Activated CD8-positive, alpha-beta T cell treated with anti-CD3 and anti-CD28 coated beads for 36 hours (primary cell): ENCODE data around the gene EIF1. TPM values are rescaled to one million over a fixed set of nuclear protein-coding genes. Genes with fewer than 3 reads are reported as not detected.

ENCODE experiments used
- ATAC-seq: fragments of 200-7000 bp; cut with Tn5 transposase; one replicate; pipeline ENCODE4 v1.10.0; 2021; ENCODE audit warnings: mild to moderate bottlenecking, moderate library complexity
- CTCF ChIA-PET: fragments of 350-600 bp; sonication (Branson Sonifier 250); formaldehyde crosslinking; loops from one replicate; lab custom pipeline; 2021; ENCODE audit warnings: antibody characterized with exemption; lab: Charles Lee
- POLR2A ChIA-PET: fragments of 350-600 bp; sonication (Branson Sonifier 250); formaldehyde crosslinking; loops from one replicate; lab custom pipeline; 2021; ENCODE audit warnings: antibody characterized with exemption; lab: Charles Lee
- DNase-seq: peaks from one replicate; pipeline ENCODE4 v3.0.0-alpha.2; 2020
- H3K27ac Mint-ChIP-seq: one replicate; pipeline ENCODE4 v1.8.0; 2021; ENCODE audit warnings: mild to moderate bottlenecking, mixed read lengths
- H3K27me3 Mint-ChIP-seq: one replicate; pipeline ENCODE4 v1.8.0; 2021; ENCODE audit warnings: mixed read lengths
- H3K36me3 Mint-ChIP-seq: one replicate; pipeline ENCODE4 v1.8.0; 2021; ENCODE audit warnings: low read depth, mixed read lengths
- H3K4me1 Mint-ChIP-seq: one replicate; pipeline ENCODE4 v1.8.0; 2021; ENCODE audit warnings: low read depth, mixed read lengths
- H3K4me3 Mint-ChIP-seq: one replicate; pipeline ENCODE4 v1.8.0; 2021; ENCODE audit warnings: mild to moderate bottlenecking, moderate library complexity, mixed read lengths
- H3K9me3 Mint-ChIP-seq: one replicate; pipeline ENCODE4 v1.8.0; 2021; ENCODE audit warnings: mixed read lengths
- intact Hi-C: fragments of 100-400 bp; cut with micrococcal nuclease; formaldehyde crosslinking; loops from one replicate; pipeline ENCODE4 v1.10.0; 2022
- total RNA-seq, 2 experiments: library from RNA; stranded (reverse); gene quantifications; one replicate each; pipeline ENCODE4 v1.2.3, GENCODE V29; 2021
- TF ChIP-seq, protein P1 (sequence below): fragments of 200-600 bp; IDR thresholded peaks from one replicate; pipeline ENCODE4 v1.8.0; 2022; ENCODE audit warnings: antibody characterized with exemption, mild to moderate bottlenecking

The EIF1 gene
- total RNA-seq, 2 experiments from 2014 or later = 924 to 930 TPM

DNA sequence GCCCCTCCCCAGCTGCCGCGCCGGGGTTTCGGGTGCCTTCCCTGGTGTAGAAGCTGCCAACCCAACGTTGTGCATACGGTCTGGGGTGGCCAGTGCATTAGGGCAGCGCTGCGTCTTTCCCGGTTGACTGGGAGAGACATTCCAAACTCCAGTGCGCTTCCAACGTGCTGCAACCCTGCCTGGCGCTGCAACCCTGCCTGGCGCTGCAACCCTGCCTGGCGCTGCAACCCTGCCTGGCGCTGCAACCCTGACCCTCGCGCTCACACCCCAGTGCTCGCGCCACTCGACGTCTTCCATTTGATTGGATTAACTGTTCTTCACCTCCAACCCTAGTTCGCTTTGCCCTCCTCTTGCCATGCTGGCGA lies 46.2 kb downstream of the EIF1 start:
- POLR2A ChIA-PET = interaction anchor here (1.4 kb wide), 1 partner anchor 77 kb away, joined by 4 read pairs; the partner anchor contains the start of genes FKBP10 and P3H4
- no peak overlapping the region for H3K4me3 Mint-ChIP-seq
- no peak overlapping the region for H3K27ac Mint-ChIP-seq
- intact Hi-C loops = no loop called here
- peaks cover 44% of the 10 kb centered on the region for H3K27me3 Mint-ChIP-seq
- ATAC-seq (no peak), DNase-seq (no peak)
- H3K4me1 Mint-ChIP-seq = peaks cover 10% of the 10 kb centered on the region
- H3K36me3 Mint-ChIP-seq = no peaks in the 10 kb centered on the region
- no peaks in the 10 kb centered on the region for H3K9me3 Mint-ChIP-seq
- CTCF ChIA-PET = interaction anchor here (4.1 to 4.7 kb wide), 2 partner anchors 66 to 76 kb away, joined by 23 to 48 read pairs; partner anchors contain the start of gene P3H4
- TF ChIP-seq, protein P1, sequence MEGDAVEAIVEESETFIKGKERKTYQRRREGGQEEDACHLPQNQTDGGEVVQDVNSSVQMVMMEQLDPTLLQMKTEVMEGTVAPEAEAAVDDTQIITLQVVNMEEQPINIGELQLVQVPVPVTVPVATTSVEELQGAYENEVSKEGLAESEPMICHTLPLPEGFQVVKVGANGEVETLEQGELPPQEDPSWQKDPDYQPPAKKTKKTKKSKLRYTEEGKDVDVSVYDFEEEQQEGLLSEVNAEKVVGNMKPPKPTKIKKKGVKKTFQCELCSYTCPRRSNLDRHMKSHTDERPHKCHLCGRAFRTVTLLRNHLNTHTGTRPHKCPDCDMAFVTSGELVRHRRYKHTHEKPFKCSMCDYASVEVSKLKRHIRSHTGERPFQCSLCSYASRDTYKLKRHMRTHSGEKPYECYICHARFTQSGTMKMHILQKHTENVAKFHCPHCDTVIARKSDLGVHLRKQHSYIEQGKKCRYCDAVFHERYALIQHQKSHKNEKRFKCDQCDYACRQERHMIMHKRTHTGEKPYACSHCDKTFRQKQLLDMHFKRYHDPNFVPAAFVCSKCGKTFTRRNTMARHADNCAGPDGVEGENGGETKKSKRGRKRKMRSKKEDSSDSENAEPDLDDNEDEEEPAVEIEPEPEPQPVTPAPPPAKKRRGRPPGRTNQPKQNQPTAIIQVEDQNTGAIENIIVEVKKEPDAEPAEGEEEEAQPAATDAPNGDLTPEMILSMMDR = no peak

DNA sequence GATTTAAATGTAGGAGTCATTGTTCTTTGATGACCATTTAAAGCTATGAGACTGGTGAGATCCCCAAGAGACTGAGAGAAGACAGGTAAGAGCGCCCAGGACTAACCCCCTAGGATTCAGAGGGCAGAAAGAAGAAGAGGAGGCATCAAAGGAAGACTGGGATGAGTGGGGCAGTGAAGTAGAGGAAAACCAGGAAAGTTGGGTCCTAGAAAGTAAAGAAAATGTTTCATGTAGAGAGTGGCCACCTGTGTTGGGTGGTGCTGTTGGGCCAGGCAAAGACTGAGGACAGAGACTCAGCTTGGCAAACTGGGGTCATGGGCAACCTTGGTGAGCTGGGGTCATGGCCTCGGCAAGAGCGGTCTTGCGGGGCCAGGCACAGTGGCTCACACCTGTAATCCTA lies 47.1 kb downstream of the EIF1 start:
- DNase-seq = no peak
- Mint-ChIP-seq H3K36me3 (no peaks in the 10 kb centered on the region), H3K4me1 (peaks cover 10% of the 10 kb centered on the region), H3K27ac (no peak overlapping the region), H3K4me3 (no peak overlapping the region), H3K9me3 (no peaks in the 10 kb centered on the region), H3K27me3 (peaks cover 44% of the 10 kb centered on the region)
- TF ChIP-seq, protein P1 = no peak
- intact Hi-C loops = no loop called here
- POLR2A ChIA-PET = interaction anchor here (1.0 to 1.4 kb wide), 2 partner anchors 27 to 76 kb away, joined by 3 to 4 read pairs; partner anchors contain the start of genes FKBP10 and P3H4
- ATAC-seq = no peak
- CTCF ChIA-PET = interaction anchor here (1.2 to 4.7 kb wide), 3 partner anchors 65 to 75 kb away, joined by 3 to 48 read pairs (median 23); partner anchors contain the start of gene P3H4

DNA sequence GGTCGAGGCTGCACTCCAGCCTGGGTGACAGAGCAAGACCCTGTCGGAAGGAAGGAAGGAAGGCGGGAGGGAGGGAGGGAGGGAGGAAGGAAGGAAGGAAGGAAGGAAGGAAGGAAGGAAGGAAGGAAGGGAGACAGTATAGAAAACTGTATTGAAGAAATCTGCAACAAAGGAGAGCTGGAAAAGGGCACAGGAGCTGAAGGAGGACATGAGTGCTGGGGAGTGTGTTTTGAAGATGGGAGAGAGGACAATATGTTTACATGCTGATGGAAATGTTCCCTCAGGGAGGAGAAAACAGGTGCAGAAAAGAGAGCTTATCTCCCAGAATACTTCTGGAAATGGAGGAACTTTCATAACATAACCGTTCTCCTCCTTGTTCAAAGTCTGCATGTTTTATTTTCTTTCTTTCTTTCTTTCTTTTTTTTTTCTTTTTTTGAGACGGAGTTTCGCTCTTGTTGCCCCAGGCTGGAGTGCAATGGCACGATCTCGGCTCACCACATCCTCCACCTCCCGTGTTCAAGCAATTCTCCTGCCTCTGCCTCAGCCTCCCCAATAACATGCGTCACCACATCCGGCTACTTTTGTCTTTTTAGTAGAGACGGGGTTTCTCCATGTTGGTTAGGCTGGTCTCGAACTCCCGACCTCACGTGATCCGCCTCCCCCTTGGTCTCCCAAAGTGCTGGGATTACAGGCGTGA lies 48.4 kb downstream of the EIF1 start:
- no peaks in the 10 kb centered on the region for H3K9me3 Mint-ChIP-seq
- no peak overlapping the region for H3K27ac Mint-ChIP-seq
- DNase-seq = peak; percentile 19
- no peak for ATAC-seq
- ChIA-PET POLR2A (interaction anchor here (1.0 kb wide), 3 partner anchors 45 to 65 kb away, joined by 3 to 4 read pairs (median 3); no protein-coding TSS in a partner anchor), CTCF (interaction anchor here (0.6 to 4.7 kb wide), 17 partner anchors 14 to 127 kb away, joined by 3 to 48 read pairs (median 5); partner anchors contain the start of genes JUP, KLHL11, NT5C3B and P3H4)
- no peak overlapping the region for H3K4me3 Mint-ChIP-seq
- H3K36me3 Mint-ChIP-seq = no peaks in the 10 kb centered on the region
- intact Hi-C loops = no loop called here
- H3K27me3 Mint-ChIP-seq = peaks cover 39% of the 10 kb centered on the region
- peaks cover 10% of the 10 kb centered on the region for H3K4me1 Mint-ChIP-seq
- TF ChIP-seq, protein P1 = no peak

DNA sequence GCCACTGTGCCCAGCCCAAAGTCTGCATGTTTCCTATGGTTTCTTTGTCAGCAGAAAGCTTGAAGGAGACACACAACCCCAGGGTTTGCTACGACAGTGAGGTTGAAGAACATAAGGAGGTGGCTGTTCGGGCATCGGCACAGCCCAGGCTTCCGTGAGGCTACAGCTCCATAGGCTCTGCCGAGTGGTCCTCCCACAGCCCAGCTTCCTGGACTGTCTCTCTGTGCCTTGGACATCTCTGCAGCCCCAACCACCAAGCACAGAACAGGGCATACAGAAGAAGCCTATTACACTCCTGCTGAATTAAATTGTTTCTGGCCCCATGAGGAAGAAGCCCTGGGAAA lies 49.0 kb downstream of the EIF1 start:
- peaks cover 33% of the 10 kb centered on the region for H3K27me3 Mint-ChIP-seq
- H3K4me3 Mint-ChIP-seq = no peak overlapping the region
- TF ChIP-seq, protein P1 = no peak
- H3K9me3 Mint-ChIP-seq = no peaks in the 10 kb centered on the region
- POLR2A ChIA-PET = interaction anchor here (0.6 to 1.0 kb wide), 4 partner anchors 44 to 64 kb away, joined by 3 to 4 read pairs (median 3); no protein-coding TSS in a partner anchor
- DNase-seq (no peak), ATAC-seq (peak; percentile 12)
- H3K4me1 Mint-ChIP-seq = peaks cover 10% of the 10 kb centered on the region
- CTCF ChIA-PET = interaction anchor here (0.6 to 4.7 kb wide), 17 partner anchors 14 to 127 kb away, joined by 3 to 48 read pairs (median 5); partner anchors contain the start of genes JUP, KLHL11, NT5C3B and P3H4
- no peak overlapping the region for H3K27ac Mint-ChIP-seq
- intact Hi-C loops = loop anchor here (2.0 kb wide), 1 partner anchor 63 kb away; no protein-coding TSS in a partner anchor
- no peaks in the 10 kb centered on the region for H3K36me3 Mint-ChIP-seq
